ENCODE results near the gene FBLN2. TPM values are rescaled to one million over a fixed set of nuclear protein-coding genes. Genes with fewer than 3 reads are reported as not detected.

FBLN2 gene
- total and polyA plus RNA-seq, 4 donors: 16.7 to 494 (median 68.4) TPM

DNA sequence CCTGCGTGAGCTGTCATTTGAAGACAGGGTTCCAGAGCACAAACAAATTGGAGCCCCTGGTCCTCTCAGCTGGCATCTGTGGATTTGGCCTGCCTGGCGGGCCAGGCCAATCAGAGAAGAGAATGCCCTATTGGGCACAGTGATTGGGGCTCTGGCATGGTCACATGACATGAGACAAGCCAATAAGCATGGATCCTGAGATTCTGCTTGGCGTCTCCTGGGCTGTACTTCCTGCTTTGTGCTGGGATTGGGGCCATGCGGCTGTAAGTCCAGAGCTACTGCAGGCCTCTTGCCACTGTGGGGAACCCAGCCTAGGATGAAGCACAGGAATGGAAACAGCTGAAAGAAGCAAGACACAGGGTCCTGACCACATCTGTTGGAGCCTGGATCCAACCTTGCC, 121.4 kb downstream of the FBLN2 start:
- no peaks in the 10 kb centered on the region for H3K27me3 ChIP-seq (ENCODE audit: control insufficient read depth in 1 of 2, insufficient read depth in 2 of 2, low read length in 1 of 2)
- DNase-seq (no peak), ATAC-seq (ENCODE audit: low FRiP score) (no peak)
- H3K27ac ChIP-seq (ENCODE audit: low read depth in 1 of 2, low read length in 2 of 2): no peak overlapping the region
- H3K4me3 ChIP-seq (ENCODE audit: low read length in 2 of 2): no peak overlapping the region
- H3K9me3 ChIP-seq (ENCODE audit: control insufficient read depth, low read length): peaks cover 3% of the 10 kb centered on the region
- H3K36me3 ChIP-seq (ENCODE audit: control insufficient read depth in 1 of 2, insufficient read depth in 2 of 2, low read length in 1 of 2): no peaks in the 10 kb centered on the region
- 77 to 78% methylated on average over 4 of the region's 4 CpGs for WGBS, 2 donors
- intact Hi-C loops (cut with DNase I): no loop called here
- H3K4me1 ChIP-seq (ENCODE audit: control insufficient read depth in 1 of 2, insufficient read depth in 2 of 2, low read length in 2 of 2): no peaks in the 10 kb centered on the region

DNA sequence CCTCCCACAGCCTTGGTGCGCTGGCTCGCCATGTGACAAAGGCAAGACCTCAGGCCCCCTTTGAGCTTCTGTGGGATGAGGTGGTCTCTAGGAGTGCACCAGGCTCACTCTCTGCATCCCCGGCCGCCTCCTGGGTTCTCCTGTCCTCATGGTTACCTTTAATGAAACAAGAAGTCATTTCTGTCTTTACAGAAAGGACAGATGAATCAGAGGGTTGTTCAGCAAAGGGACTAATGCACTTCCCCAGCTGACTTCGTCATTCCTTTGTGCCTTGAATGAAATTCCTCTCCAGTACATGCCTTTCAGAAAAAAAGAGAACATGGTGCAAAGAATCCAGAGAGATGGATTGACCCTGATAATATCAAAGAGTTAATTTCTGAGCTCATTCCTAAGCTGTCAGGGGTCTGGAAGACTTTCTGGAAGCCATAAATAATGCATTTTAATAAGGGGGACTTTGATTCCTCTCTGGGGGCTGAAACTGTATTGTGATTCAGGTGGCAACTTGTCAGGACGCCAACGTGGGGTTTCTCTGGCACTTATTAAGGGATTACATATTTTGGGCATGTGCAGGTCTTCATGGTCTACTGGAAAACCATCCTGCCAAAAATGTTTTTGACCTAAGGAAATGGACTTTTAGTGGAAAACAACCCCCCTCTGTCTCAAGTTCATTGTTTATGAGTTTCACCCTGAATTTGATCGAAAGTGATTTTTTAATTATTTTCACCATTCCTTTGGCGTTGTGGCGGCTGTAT, 122.7 kb downstream of the FBLN2 start:
- DNase-seq (no peak), ATAC-seq (ENCODE audit: low FRiP score) (no peak)
- Histone ChIP-seq H3K27me3 (ENCODE audit: control insufficient read depth in 1 of 2, insufficient read depth in 2 of 2, low read length in 1 of 2) (no peaks in the 10 kb centered on the region), H3K4me3 (ENCODE audit: low read length in 2 of 2) (no peak overlapping the region), H3K36me3 (ENCODE audit: control insufficient read depth in 1 of 2, insufficient read depth in 2 of 2, low read length in 1 of 2) (no peaks in the 10 kb centered on the region), H3K4me1 (ENCODE audit: control insufficient read depth in 1 of 2, insufficient read depth in 2 of 2, low read length in 2 of 2) (no peaks in the 10 kb centered on the region), H3K9me3 (ENCODE audit: control insufficient read depth, low read length) (peaks cover 3% of the 10 kb centered on the region), H3K27ac (ENCODE audit: low read depth in 1 of 2, low read length in 2 of 2) (no peak overlapping the region)
- intact Hi-C loops (cut with DNase I): no loop called here
- WGBS, 2 donors: 54 to 56% methylated on average over 10 of the region's 10 CpGs

DNA sequence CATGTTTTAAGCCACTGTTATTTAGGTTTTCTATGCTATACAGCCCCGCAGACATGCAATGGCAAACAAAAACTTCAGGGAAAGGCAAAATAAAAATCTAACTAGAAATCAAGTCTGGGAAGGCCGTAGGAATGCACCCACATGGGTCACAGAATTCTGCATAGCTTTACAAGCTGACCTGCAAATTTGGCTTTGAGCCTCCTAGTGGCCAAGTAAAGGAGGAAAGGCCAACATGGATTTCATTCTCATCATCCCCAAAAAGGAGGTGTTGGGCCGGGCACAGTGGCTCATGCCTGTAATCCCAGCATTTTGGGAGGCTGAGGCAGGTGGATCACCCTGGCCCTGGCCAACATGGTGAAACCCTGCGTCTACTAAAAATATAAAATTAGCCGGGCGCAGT, 124.3 kb downstream of the FBLN2 start:
- intact Hi-C loops (cut with DNase I): no loop called here
- H3K27ac ChIP-seq (ENCODE audit: low read depth in 1 of 2, low read length in 2 of 2): no peak overlapping the region
- no peak overlapping the region for H3K4me3 ChIP-seq (ENCODE audit: low read length in 2 of 2)
- H3K36me3 ChIP-seq (ENCODE audit: control insufficient read depth in 1 of 2, insufficient read depth in 2 of 2, low read length in 1 of 2): no peaks in the 10 kb centered on the region
- ATAC-seq (ENCODE audit: low FRiP score): no peak
- H3K4me1 ChIP-seq (ENCODE audit: control insufficient read depth in 1 of 2, insufficient read depth in 2 of 2, low read length in 2 of 2): no peaks in the 10 kb centered on the region
- no peak for DNase-seq
- no peaks in the 10 kb centered on the region for H3K27me3 ChIP-seq (ENCODE audit: control insufficient read depth in 1 of 2, insufficient read depth in 2 of 2, low read length in 1 of 2)
- H3K9me3 ChIP-seq (ENCODE audit: control insufficient read depth, low read length): peaks cover 4% of the 10 kb centered on the region
- WGBS, 2 donors: 81 to 82% methylated on average over 6 of the region's 6 CpGs

DNA sequence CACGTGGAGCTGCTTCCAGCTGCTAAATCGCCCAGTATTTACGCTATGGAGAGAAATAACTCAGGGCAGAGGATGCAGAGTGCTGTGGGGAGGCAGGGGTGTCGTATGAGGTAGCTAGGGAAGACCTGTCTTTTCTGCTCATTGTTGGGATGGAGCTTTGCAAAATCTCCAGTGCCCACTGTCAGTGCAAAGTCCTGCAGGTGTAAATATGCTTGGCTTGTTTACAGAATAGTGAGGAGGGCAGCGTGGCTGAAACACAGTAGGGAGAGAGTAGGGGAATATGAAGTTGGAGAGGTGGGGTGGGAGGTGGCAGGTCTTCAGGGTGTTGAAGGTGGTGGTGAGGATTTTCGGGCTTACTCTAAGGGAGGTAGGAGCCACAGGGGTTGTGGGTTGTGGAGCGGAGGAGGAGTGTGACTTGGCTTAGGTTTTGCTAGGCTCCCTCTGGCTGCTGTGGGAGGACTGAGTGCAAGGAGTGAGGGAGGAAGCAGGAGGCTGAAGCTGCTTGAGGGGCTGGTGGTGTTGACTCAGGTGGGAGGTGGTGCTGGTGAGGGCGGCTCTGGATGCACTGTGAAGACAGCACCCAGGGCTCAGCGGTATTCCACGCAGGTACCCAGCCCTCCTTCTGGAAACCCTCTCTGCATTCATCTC, 125.7 kb downstream of the FBLN2 start:
- Histone ChIP-seq H3K36me3 (ENCODE audit: control insufficient read depth in 1 of 2, insufficient read depth in 2 of 2, low read length in 1 of 2) (no peaks in the 10 kb centered on the region), H3K27ac (ENCODE audit: low read depth in 1 of 2, low read length in 2 of 2) (no peak overlapping the region), H3K4me1 (ENCODE audit: control insufficient read depth in 1 of 2, insufficient read depth in 2 of 2, low read length in 2 of 2) (no peaks in the 10 kb centered on the region), H3K4me3 (ENCODE audit: low read length in 2 of 2) (no peak overlapping the region), H3K9me3 (ENCODE audit: control insufficient read depth, low read length) (peaks cover 4% of the 10 kb centered on the region), H3K27me3 (ENCODE audit: control insufficient read depth in 1 of 2, insufficient read depth in 2 of 2, low read length in 1 of 2) (no peaks in the 10 kb centered on the region)
- DNase-seq (no peak), ATAC-seq (ENCODE audit: low FRiP score) (no peak)
- intact Hi-C loops (cut with DNase I): no loop called here
- WGBS, 2 donors: 46 to 67% methylated on average over 8 to 10 of the region's 10 CpGs

DNA sequence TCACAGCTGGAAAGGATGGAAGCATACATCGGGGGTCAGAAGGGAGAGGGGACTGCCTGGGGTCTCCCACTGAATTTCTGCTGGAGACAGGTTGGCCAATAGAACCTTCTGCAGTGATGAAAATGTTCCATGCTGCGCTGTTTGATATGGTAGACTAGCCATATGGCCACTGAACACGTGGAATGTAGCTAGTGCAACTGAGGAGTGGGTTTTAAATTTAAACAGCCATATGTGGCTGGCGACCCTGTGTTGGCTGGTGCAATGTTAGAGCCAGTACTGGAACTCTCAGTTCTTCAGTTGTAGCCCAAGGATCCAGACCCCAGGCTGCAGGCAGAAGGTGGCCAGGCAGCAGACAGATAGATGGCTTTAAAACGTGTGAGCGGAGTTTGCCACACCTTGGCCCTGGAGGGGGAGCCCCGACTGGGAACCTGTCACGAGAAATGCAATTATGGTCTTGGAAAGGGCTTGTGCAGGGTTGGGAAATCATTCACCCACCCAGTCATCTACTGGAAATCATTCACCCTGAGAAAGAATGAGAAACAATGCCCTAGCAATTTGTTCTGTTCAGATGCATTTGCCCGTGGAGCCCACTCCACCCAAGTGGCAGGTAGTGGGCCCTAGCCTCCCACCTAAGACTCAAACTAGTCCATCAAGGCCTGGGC, 127.6 kb downstream of the FBLN2 start:
- Histone ChIP-seq H3K9me3 (ENCODE audit: control insufficient read depth, low read length) (peaks cover 4% of the 10 kb centered on the region), H3K27ac (ENCODE audit: low read depth in 1 of 2, low read length in 2 of 2) (no peak overlapping the region), H3K36me3 (ENCODE audit: control insufficient read depth in 1 of 2, insufficient read depth in 2 of 2, low read length in 1 of 2) (no peaks in the 10 kb centered on the region), H3K27me3 (ENCODE audit: control insufficient read depth in 1 of 2, insufficient read depth in 2 of 2, low read length in 1 of 2) (no peaks in the 10 kb centered on the region), H3K4me3 (ENCODE audit: low read length in 2 of 2) (no peak overlapping the region), H3K4me1 (ENCODE audit: control insufficient read depth in 1 of 2, insufficient read depth in 2 of 2, low read length in 2 of 2) (no peaks in the 10 kb centered on the region)
- intact Hi-C loops (cut with DNase I): no loop called here
- no peak for DNase-seq
- whole genome bisulfite sequencing, 2 donors: 73% methylated on average over 9 of the region's 9 CpGs
- ATAC-seq (ENCODE audit: low FRiP score): no peak

DNA sequence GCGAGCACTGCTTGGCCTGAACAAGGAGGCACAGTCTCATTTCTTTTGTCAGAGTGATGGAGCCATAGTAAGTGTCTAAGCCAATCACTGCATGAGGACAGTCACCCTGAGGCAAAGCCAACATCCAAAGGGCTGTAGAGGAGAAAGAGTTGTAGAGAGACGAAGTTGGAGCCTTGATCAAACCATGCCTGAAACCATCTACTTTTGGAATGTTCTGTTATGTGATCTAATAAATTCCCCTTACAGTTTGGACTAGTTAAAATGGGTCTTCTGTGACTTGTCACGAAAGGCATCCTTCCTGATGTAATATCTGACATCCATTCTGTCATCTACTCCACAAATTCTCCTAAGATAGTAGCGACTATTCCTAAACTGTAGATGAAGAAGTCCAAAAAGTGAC, 128.3 kb downstream of the FBLN2 start:
- Histone ChIP-seq H3K4me1 (ENCODE audit: control insufficient read depth in 1 of 2, insufficient read depth in 2 of 2, low read length in 2 of 2) (no peaks in the 10 kb centered on the region), H3K27me3 (ENCODE audit: control insufficient read depth in 1 of 2, insufficient read depth in 2 of 2, low read length in 1 of 2) (no peaks in the 10 kb centered on the region), H3K4me3 (ENCODE audit: low read length in 2 of 2) (no peak overlapping the region), H3K27ac (ENCODE audit: low read depth in 1 of 2, low read length in 2 of 2) (no peak overlapping the region), H3K9me3 (ENCODE audit: control insufficient read depth, low read length) (peaks cover 4% of the 10 kb centered on the region), H3K36me3 (ENCODE audit: control insufficient read depth in 1 of 2, insufficient read depth in 2 of 2, low read length in 1 of 2) (no peaks in the 10 kb centered on the region)
- DNase-seq: no peak
- ATAC-seq (ENCODE audit: low FRiP score): no peak
- intact Hi-C loops (cut with DNase I): no loop called here
- 88 to 91% methylated on average over 4 of the region's 4 CpGs for WGBS, 2 donors

DNA sequence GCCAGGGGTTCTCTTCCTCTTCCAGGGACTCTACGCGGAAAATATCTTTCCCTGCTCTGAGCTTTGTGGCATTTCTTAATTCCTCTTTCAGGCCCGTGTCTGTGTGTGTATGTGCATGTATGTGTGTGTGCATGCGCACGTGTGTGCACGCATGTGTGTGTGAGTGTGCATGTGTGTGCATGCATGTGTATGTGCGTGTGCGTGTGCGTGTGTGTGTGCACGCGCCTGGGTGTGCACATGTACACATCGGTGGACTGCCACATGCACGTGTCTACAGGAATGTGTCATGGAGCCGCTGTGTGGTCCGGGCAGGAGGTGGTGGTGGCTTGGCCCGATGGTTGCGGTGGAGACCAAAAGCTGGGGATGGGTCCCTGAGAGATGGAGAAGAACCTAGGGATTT, 133.0 kb downstream of the FBLN2 start:
- ATAC-seq (ENCODE audit: low FRiP score) (no peak), DNase-seq (no peak)
- Histone ChIP-seq H3K4me3 (ENCODE audit: low read length in 2 of 2) (no peak overlapping the region), H3K27me3 (ENCODE audit: control insufficient read depth in 1 of 2, insufficient read depth in 2 of 2, low read length in 1 of 2) (no peaks in the 10 kb centered on the region), H3K27ac (ENCODE audit: low read depth in 1 of 2, low read length in 2 of 2) (no peak overlapping the region), H3K9me3 (ENCODE audit: control insufficient read depth, low read length) (peaks cover 1% of the 10 kb centered on the region), H3K4me1 (ENCODE audit: control insufficient read depth in 1 of 2, insufficient read depth in 2 of 2, low read length in 2 of 2) (no peaks in the 10 kb centered on the region), H3K36me3 (ENCODE audit: control insufficient read depth in 1 of 2, insufficient read depth in 2 of 2, low read length in 1 of 2) (no peaks in the 10 kb centered on the region)
- intact Hi-C loops (cut with DNase I): no loop called here
- 84 to 93% methylated on average over 17 of the region's 17 CpGs for WGBS, 2 donors

DNA sequence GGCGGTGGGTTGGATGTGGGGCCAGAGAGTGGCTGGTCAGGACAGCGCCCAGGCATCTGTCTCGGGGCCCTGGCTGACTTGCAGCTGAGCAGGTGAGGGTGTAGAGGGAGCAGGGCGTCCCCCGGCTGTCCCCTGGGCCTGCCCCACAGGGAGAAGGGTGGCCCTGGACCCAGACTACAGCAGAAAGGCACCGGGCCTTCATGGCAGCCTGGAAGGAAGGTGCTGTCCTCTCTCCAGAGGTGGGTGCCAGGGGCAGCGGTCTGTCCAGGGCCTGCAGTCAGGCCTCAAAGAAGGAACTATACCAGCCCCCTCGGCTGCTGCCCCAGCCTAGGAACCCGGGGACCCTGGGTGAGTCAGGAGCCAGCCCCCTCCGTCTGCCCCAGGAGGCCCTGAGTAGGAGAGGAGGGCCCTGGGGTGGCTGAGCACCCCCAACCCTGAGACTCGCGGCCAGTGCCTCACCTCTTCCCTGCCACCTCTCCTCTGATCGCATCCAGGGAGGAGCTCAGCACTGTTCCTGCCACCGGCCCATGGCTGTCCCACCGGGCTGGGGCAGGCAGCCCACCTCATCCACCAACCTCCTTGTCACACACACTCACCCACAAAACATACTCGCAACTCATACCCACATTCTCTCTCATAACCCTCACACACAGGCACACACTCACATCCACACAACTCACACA, 133.5 kb downstream of the FBLN2 start:
- DNase-seq (no peak), ATAC-seq (ENCODE audit: low FRiP score) (no peak)
- 80 to 82% methylated on average over 15 to 16 of the region's 16 CpGs for WGBS, 2 donors
- no peak overlapping the region for H3K4me3 ChIP-seq (ENCODE audit: low read length in 2 of 2)
- intact Hi-C loops (cut with DNase I): no loop called here
- no peak overlapping the region for H3K27ac ChIP-seq (ENCODE audit: low read depth in 1 of 2, low read length in 2 of 2)
- H3K4me1 ChIP-seq (ENCODE audit: control insufficient read depth in 1 of 2, insufficient read depth in 2 of 2, low read length in 2 of 2): no peaks in the 10 kb centered on the region
- H3K9me3 ChIP-seq (ENCODE audit: control insufficient read depth, low read length): no peaks in the 10 kb centered on the region
- H3K27me3 ChIP-seq (ENCODE audit: control insufficient read depth in 1 of 2, insufficient read depth in 2 of 2, low read length in 1 of 2): no peaks in the 10 kb centered on the region
- H3K36me3 ChIP-seq (ENCODE audit: control insufficient read depth in 1 of 2, insufficient read depth in 2 of 2, low read length in 1 of 2): no peaks in the 10 kb centered on the region

Measured in aorta (tissue), 5 donors.